SIG-M5 treated with dmso at 0.1 percent for 504 hours (cell line): ENCODE results near the gene ORAI2.

ENCODE experiments used
- DNase-seq: peaks from one replicate; lab custom pipeline; 2025; ENCODE audit not compliant: unreplicated experiment; lab: John Stamatoyannopoulos, UW

Gene ORAI2

DNA sequence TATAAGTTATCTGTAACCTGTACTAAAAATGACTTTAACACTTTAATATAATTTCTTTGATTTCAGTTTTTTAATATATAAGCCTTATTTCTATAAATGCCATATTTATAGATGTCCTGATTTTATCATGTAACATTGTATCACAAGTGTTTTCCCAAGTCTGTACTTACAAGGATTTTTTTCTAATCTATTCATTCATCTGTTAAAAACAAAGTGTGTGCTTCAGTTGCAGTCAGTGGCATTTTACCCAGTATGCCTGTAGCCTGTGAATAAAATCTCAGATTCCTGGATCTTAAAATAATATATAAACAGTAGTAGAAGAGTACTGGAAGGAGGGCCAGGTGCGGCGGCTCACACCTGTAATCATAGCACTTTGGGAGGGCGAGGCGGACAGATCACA, 19.8 kb upstream of the ORAI2 start:
- DNase-seq, result no peak

DNA sequence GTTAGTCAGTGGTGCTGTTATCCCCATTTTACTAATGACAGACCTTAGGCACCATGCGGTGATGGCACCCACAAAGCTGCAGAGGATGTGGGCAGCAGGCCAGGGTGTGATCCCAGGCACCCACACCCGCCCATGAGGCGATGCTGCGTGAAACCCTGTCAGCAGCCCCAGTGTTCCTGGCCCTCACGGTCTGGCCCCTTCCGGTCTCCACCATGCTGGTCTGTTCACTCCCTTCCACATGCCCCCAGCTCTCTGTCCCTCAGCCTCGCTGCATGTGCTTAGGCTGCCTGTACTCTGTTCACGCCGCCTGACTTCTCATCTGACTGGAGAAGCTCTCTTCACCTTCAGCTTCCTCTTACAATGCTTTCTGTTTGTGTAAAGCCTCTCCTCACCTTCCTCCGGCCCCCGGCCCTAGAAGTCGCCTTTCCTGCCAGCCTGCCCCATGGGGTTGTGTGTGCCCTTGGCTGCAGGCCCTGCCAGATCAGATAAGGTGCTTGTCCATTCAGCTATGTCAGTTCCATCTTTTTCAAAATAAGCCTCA, 17.6 kb upstream of the ORAI2 start:
- DNase-seq, result peak; percentile 22

DNA sequence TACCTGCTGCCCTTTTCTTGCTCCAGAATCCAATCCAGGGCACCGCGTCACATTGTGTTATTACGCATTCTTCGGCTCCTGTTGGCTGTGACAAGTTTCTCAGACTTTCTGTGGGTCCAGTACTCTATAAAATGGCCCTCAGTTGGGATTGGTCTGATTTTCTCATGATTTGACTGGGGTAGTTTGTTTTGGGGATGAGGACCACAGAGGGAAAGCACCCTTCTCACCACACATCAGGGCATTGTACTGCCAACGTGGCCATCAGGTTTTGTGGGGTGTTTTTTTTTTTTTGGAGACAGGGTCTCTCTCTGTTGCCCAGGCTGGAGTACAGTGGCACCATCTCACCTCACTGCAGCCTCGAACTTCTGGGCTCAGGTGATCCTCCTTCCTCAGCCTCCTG, 17.0 kb upstream of the ORAI2 start:
- DNase-seq, result no peak

DNA sequence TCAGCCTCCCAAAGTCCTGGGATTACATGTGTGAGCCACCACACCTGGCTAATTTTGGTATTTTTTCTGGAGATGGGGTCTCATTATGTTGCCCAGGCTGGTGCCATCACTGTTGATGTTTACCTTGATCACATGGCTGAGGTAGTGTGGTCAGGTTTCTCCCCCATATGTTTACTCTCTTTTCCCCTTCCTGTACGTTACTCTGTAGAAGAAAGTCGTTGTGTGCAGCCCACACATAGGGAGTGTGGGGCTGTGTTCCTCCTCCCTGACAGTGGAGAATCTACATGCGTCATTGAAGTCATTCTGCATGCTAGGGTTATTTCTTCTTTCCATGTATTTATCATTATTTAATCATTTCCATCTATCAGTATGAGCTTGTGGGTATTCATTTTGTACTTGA, 16.3 kb upstream of the ORAI2 start:
- DNase-seq, result no peak

DNA sequence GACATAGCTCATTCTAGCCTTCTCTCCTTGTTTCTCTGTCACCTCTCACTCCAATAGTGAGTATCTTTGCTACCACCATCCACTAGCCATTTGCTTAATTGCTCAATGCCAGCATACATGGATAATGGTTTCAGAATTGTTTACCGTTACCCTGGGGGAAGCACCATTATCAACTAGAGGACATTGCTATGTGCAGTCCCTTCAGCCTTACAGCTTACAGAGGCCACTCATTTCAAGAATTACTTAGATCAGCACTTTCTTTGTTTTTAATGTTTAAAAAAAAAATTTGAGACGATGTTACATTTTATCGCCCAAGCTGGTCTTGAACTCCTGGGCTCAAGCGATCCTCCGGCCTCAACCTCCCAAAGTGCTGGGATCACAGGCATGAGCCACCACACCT, 14.8 kb upstream of the ORAI2 start:
- DNase-seq, result no peak

DNA sequence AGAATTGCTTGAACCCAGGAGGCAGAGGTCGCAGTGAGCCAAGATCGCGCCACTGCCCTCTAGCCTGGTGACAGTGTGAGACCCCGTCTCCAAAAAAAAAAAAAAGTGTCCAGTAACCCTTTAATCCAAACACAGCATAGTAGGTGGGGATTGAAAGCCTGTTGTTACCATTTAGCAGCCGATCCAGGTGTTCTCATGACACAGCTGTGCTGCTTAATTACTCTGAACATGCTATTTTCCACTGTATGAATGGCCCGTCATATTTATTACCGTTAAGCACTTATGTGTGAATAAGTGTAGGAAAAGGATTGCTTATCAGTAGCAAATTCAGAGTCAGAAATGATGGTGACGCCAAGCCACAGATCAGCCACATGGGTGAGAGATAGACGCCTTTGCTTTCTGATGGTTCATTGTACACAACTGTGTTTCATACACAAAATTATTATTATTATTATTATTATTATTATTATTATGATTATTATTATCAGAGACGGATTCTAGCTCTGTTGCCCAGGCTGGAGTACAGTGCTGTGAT, 11.6 kb upstream of the ORAI2 start:
- DNase-seq, result no peak

DNA sequence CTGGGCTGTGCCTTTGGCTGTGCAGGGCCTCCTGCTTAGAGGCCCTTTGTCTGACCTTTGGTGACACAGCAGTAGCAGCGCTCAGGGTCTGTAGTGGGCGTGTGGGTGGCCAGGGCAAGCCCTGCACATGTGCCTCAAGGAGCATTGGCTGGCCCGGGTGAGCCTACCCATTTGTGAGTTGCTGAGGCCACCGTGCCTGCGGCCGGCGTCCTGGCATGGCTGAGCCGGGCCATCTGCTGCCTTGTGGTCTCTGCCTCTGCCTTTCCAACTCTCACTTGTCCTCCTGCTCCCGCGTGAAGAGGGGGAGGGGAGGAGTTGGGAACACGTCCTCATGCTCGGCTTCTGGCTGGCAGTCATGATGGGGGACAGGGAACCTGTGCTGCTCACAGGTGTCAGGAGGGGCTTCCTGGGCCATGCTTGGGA, 9.2 kb upstream of the ORAI2 start:
- no peak for DNase-seq

DNA sequence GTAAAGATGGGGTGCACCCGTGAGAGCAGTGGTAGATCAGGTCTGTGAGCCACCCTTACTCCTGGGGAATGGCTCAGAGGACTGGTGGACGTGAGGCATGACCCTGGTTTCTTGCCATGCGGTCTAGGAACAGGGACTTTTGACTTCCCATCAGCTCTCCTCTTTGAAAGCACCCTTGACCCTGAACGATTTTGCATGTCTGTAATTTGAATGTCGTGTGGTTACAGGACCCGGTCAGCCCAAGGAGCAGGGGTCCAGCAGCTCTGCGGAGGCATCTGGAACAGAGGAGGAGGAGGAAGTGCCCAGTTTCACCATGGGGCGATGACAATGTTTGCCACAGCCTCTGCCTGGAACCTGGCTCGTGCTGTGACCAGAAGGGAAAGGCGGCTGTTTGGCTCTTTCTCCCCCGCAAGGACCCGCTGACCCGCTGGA, 8.6 kb upstream of the ORAI2 start:
- DNase-seq, result no peak

DNA sequence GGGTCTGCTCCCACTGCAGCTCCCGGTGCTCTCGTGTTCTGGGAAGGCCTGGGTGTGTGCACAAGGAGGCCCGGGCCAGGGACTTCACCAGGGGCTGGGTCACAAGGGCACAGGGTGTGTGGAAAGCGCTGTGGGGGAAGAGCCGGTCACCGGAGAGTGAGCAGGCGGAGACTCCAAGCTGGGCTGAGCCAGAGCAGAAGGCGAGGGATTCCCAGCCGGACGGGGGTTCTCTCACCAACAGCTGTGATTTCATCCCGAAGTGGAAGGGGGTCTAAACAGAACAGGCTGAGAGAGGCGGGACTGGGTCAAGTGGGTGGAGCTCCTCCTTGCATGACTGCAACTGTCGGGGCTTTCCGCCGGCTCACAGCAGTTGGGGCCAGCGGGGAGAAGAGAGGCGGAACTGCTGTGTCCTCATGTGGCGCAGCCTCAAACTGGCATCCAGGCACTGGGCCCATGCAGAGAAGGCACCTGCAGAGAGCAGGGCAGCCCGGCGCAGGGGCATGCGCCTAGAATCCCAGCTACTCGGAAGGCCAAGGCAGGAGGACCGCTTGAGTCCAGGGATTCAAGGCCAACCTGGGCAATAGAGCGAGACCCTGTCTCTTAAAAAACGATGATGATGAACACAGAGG, 7.6 kb upstream of the ORAI2 start:
- DNase-seq, result peak; percentile 55

DNA sequence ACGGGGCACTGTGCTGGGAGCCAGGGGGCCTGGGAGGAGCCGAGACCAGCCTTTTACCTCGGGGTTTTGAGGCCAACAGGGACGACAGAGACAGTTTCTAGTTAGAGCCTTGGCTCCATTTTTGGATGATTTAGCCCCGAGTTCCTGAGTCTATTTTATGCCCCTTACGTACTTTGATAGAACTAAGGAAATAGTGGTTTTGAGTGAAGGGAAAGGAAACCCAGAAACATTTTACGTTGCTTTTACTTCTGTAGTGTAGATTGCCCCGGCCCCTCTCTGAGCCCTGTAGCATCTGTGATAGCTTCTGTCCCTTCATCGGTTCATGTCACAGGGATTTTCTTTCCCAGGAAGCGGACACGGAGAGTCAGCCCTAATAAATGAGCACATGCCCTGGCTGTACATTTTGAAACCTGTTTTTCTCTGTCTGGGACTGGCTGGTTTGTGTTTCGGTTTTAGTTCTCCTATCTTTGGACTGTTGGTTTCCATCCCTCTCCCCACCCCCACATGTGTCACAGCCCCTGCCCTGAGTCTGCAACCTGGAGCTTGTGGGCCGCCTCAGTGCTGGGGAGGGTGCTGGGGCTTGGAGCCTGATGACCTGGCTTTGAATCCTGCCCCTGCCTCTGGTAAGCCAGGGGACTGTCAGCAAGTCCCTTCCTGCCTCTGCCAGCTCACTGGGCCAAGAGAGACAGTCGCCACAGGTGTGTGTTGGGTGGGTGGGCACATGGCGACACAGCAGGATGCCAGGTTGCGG, 6.9 kb upstream of the ORAI2 start:
- peak; percentile 85 for DNase-seq

DNA sequence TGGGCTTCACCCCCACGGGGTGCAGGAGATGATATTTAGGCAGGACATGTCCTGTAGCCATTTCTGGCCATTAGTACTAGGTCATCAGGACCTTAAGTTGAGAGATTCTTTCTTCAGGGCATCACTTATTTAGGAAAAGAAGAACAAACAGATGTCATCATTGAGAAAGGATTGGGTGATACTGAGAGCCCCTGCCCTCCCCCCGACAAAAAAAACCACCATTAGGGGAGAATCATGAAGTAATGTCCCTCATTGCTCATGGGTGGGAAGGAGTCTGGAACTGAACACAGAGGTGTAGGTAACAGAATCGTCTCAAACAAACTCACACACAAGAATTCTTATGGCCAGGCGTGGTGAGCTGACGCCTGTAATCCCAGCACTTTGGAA, 6.4 kb upstream of the ORAI2 start:
- peak; percentile 34 for DNase-seq

DNA sequence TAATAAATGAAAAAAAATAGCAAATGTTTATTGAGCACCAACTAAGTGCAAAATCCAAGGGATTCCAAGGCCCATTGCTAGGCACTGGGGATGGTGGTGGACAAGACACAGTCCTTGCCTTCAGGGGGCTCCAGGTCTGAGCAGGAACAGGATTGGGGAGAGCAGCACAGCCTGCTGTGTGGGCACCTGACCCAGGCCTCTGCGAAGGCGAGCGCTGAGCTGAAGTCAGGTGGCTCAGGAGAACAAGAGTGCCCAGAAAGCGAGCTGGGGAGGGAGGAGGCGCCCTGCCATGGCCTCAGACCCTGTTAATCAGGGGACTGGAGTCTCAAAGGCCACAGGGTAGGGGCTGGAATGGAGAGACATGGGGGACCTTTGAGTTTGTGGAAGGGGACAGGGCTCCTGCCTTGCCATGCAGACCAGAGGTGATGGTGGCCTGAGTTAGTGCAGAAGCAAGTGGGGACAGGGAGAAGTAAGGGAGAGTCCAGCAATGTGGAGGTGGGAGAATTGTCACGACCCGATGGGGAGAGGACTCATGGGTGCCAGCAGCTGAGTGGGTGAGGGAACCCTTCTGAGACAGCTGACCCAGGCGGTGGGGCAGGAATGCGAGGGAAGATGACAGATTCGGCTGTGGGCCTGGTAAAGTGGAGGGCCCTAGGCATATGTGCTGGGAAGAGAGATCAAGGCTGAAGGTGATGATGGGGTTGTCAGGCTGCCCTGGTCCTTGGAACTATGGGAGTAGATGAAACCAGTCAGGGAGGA, 4.1 kb upstream of the ORAI2 start:
- no peak for DNase-seq

DNA sequence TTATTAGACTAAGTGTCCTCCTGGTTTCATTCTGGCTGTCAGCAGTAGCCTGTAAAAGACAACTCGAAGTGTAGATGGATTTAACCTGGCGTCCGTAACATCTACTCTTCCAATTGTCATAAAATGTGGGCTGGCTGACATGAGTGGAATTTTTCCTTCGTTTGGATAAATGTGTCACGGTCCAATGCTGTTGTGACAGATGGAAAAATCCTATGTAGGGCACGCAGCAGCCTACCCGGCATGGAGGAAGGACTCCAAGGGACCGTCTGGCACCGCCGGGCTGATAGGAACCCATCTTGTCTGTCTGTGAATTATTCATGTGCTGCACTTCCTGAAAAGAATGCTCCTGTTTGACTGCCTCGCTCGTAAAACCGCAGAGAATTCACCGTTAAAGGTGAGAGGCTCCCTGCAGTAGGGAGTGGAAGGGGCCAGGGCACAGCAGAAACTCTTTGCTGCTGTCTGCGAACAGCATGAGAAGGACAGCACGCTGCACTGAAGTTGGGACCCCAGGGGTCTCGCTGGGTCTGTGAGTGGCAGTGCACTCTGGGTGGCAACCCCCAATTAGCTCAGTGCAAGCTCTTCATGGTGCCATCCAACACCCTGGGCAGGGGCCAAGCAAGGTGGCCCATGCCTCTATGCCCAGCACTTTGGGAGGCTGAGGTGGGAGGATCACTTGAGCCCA, 1.6 kb upstream of the ORAI2 start:
- DNase-seq, result peak; percentile 3

DNA sequence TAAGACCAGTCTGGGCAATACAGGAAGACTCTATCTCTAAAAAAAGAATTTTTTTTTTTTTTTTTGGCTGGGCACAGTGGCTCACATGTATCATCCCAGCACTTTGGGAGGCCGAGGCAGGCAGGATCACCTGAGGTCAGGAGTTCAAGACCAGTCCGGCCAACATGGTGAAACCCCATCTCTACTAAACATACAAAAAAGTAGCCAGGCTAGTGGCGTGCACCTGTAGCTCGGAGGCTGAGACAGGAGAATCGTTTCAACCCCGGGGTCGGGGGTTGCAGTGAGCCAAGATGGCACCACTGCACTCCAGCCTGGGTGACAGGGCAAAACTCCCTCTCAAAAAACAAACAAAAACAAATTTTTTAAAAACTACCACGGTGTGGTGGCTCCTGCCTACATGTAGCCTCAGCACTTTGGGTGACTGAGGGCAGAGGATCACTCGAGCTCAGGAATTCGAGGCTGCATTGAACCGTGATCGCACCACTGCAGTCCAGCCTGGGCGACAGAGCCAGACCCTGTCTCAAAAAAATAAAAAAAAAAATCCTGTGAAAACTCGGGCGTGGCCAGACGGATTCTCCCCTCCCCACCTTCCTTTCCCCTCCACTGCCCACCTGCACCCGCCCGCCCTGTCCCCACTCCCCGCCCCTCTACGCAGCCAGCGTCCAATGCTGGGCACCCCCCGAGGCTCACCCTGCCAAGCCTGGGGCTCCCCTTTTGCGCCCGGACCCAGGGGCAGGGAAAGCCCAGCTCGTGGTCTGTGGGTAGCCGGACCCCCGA, 745 bp upstream of the ORAI2 start:
- no peak for DNase-seq

DNA sequence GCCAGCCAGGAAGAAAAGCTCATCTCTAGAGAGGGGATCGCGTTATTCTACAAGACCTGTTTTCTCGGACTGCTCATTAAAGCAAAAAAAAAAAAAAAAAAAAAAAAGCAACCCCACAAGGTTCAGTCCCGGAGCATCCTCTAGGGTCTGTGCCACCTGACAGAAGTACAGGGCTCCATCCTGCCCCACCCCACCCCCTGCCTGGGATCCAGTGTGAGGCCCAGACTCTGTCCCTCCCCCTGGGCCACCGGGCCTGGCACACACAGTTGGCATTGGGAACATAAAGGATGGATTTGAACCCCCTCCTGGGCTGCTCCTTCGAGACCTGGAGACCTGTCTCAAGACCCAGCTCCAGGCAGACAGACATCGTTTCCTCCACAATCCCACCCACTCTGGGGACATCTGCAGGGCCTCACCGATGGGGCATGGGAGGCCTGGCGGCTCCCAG, 688 bp downstream of the ORAI2 start:
- DNase-seq, result no peak

DNA sequence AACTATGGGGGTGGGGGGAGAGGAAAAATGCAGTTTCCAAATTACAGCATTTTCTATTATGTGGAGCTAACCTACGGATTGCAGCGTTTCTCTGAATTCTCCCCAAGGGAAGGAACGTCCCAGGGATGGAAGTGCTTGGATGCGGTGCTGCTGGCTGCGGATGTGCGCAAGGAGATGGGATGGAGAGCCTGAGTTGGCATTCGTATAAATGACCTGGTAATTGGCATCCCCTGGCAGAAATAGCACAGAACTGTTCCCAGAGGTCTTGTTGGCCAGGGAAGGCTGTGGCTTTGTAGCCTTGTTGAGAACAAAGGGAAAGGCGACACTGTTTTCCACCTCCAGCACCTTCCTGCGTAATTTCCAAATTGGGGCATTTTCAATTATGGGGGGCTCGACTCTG, 2.7 kb downstream of the ORAI2 start:
- DNase-seq, result no peak

DNA sequence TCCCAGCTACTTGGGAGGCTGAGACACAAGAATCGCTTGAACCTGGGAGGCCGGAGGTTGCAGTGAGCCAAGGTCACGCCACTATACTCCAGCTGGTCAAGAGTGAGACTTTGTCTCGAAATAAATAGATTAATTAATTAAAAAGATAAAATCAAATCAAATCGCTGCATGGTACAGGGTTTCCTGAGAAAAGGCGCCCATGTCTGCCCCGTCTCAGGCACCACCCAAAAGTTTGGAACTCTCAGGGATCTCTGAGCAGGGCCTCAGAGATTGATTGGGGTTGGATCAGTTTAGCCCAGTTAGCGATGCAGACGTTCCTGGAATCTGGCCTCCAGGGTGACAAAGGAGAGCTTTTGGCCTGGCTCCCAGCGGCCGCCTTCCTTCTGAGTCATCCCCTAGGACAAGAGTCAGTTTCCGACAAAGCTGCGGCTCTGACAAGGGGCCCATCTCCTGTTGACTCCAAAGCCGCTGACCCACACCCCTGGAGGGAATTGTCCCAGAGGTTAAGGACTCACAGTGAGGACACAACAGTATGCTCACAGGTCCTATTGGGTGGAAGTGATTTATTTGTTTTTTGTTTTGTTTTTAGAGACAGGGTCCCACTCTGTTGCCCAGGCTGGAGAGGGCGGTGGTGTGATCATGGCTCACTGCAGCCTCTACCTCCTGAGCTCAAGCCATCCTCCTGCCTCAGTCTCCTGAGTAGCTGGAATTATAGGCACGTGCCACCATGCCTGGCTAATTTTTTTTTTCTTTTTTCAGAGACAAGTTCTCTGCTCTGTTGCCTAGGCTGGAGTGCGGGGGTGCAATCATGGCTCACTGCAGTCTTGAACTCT, 6.8 kb downstream of the ORAI2 start:
- DNase-seq, result peak; percentile 13

DNA sequence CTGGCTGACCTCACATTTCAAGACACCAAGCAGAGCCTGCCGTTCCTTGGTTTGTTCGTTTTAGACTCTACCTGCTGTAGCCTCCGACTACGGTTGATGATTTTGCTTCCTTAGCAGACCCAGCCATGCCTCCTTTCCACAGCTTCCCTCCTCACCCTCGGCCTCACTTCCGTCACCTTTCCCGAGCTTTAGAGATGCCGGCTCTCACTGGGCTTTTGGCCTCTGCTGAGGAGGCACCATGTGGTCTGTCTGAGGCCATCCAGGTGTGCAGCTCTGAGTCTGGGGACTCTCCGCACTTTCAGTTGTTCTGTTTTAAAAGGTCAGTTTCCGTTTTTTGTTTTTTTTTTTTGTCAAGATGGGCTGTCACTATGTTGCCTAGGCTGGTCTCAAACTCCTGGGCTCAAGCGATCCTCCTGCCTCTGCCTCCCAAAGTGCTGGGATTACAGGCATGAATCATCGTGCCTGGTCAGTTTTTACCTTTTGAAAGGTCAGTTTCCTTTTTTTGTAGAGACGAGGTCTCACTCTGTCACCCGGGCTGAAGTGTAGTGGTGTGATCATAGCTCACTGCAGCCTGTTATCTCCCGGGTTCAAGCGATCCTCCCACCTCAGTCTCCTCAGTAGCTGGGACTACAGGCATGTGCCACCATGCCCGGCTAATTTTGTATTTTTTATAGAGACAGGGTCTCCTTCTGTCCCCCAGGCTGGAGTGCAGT, 11.7 kb downstream of the ORAI2 start:
- DNase-seq, result no peak

DNA sequence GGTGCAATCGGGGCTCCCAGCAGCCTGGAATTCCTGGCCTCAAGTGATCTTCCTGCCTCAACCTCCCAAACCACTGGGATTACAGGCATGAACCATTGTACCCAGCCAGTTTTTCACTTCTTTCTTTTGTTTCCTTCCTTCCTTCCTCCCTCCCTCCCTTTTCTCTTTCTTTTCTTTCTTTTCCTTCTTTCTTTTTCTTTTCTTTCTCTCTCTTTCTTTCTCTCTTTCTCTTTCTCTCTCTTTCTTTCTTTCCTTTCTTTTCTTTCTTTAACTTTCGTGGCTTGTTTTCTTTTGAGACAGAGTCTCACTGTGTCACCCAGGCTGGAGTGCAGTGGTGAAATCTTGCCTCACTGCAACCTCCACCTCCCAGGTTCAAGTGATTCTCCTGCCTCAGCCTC, 12.3 kb downstream of the ORAI2 start:
- DNase-seq, result no peak
